ENCODE data around the gene RTBDN. TPM values are rescaled to one million over a fixed set of nuclear protein-coding genes. Genes with fewer than 3 reads are reported as not detected.

The RTBDN gene
- total RNA-seq, 4 donors from 2014 or later, result not detected

- Histone ChIP-seq H3K27me3 (no peaks in the 10 kb centered on the region), H3K36me3 (no peaks in the 10 kb centered on the region), H3K9me3 (no peaks in the 10 kb centered on the region), H3K27ac (peak overlapping the region; percentile 97 to 99 (median 98)), H3K4me1 (peaks cover 32 to 65% (median 62%) of the 10 kb centered on the region in 4 donors), H3K4me3 (peak overlapping the region; percentile 17 to 90 (median 87))
- in situ Hi-C loops (cut with MboI; ENCODE audit: low pct_ligation_motif_present in 1 of 4, low pct_unique_long_range_greater_than_20kb in 1 of 4, low sequenced_read_pairs in 3 of 4), result no loop called here
- DNase-seq, result no peak
- intact Hi-C loops (cut with DNase I; ENCODE audit: low total_unique reads), result loop anchor here (10.0 kb wide), 1 partner anchor 366 kb away; the partner anchor contains the start of genes IER2 and STX10
- TF ChIP-seq CTCF (IDR thresholded peaks at IDR 0.05) (no peak), POLR2AphosphoS5 (IDR thresholded peaks at IDR 0.05) (peak in 1 of 3 donors; percentile 61), EP300 (IDR thresholded peaks at IDR 0.05; ENCODE audit: low read depth) (no peak), POLR2A (IDR thresholded peaks at IDR 0.05) (peak; percentile 24)
- WGBS, 2 donors (ENCODE audit: low coverage in 1 of 2), result 0 to 2% methylated on average over 6 to 22 of the region's 46 CpGs
Observed at GRCh38 chr19:12789098-12789903, 45.1 kb downstream of the RTBDN start.

DNA sequence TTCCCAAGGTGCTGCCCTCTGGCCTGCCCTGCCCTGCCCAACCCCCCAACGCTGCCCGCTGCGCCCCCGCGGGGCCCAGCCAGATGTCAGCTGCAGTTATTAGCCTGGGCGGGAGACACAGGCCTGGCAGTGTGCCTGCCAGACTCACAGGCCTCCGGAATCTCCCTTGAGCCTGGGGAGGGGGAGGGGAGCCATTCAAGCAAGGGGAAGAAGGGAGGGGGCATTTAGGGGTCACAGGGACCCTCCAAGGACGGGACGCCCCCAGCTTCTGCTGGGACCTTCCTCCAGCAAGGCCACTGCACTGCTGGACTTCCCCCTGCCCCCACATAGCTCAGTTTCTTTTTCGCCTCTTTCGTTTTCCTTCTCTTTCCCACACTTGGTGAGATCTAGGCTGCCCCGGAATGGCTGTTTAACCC, 45.7 kb downstream of the RTBDN start:
- H3K4me3 ChIP-seq, result peak overlapping the region; percentile 17 to 90 (median 87)
- H3K27me3 ChIP-seq, result no peaks in the 10 kb centered on the region
- H3K27ac ChIP-seq, result peak overlapping the region; percentile 97 to 99 (median 98)
- H3K4me1 ChIP-seq, result peaks cover 37 to 65% (median 64%) of the 10 kb centered on the region in 4 donors
- WGBS, 2 donors (ENCODE audit: low coverage in 1 of 2), result 1 to 4% methylated on average over 5 to 12 of the region's 12 CpGs
- no peaks in the 10 kb centered on the region for H3K36me3 ChIP-seq
- in situ Hi-C loops (cut with MboI; ENCODE audit: low pct_ligation_motif_present in 1 of 4, low pct_unique_long_range_greater_than_20kb in 1 of 4, low sequenced_read_pairs in 3 of 4), result no loop called here
- peak; percentile 89 for DNase-seq
- H3K9me3 ChIP-seq, result no peaks in the 10 kb centered on the region
- TF ChIP-seq POLR2AphosphoS5 (IDR thresholded peaks at IDR 0.05) (peak; percentile 60 to 71 (median 61)), POLR2A (IDR thresholded peaks at IDR 0.05) (peak; percentile 50), CTCF (IDR thresholded peaks at IDR 0.05) (no peak), EP300 (IDR thresholded peaks at IDR 0.05; ENCODE audit: low read depth) (no peak)
- intact Hi-C loops (cut with DNase I; ENCODE audit: low total_unique reads), result loop anchor here (10.0 kb wide), 1 partner anchor 366 kb away; the partner anchor contains the start of genes IER2 and STX10

DNA sequence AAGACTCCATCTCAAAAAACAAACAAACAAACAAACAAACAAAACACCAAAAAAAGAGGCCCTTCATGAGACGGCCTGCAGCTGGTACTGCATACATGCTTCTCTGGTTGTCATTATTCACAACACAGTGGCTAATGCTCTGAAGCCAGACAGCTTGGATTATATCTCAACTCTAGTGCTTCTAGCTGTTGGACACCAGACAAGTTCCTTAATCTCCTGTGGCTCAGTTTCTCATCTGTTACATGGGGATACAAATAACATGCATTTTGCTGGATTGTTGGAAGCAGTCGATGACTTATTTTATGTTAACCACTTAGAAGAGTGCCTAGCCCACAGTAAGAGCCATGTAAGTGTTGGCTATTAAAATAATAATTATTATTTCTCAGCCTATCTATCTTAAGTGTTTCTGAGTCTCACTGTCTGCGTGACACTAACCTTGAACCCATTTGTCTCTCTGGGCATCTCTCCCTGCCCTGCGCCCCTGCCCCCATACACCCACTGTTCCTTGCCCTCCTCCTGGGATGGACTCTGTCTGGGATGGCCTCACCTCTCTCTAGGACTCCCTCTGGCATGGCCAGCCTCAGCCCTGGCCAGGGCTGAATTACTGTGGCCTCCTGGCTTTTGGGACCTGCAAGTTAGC, 46.2 kb downstream of the RTBDN start:
- no peak for DNase-seq
- TF ChIP-seq POLR2A (IDR thresholded peaks at IDR 0.05) (no peak), EP300 (IDR thresholded peaks at IDR 0.05; ENCODE audit: low read depth) (no peak), POLR2AphosphoS5 (IDR thresholded peaks at IDR 0.05) (no peak)
- Histone ChIP-seq H3K9me3 (no peaks in the 10 kb centered on the region), H3K36me3 (no peaks in the 10 kb centered on the region), H3K27me3 (no peaks in the 10 kb centered on the region), H3K4me3 (peak overlapping the region in 2 of 4 donors; percentile 84 to 90), H3K4me1 (peaks cover 42 to 71% (median 69%) of the 10 kb centered on the region in 4 donors), H3K27ac (peak overlapping the region; percentile 97 to 99 (median 98))
- in situ Hi-C loops (cut with MboI; ENCODE audit: low pct_ligation_motif_present in 1 of 4, low pct_unique_long_range_greater_than_20kb in 1 of 4, low sequenced_read_pairs in 3 of 4), result no loop called here
- intact Hi-C loops (cut with DNase I; ENCODE audit: low total_unique reads), result loop anchor here (10.0 kb wide), 1 partner anchor 367 kb away; the partner anchor contains the start of genes IER2 and STX10
- WGBS, 2 donors (ENCODE audit: low coverage in 1 of 2), result 21 to 31% methylated on average over 3 to 4 of the region's 4 CpGs

- TF ChIP-seq CTCF (IDR thresholded peaks at IDR 0.05) (no peak), POLR2A (IDR thresholded peaks at IDR 0.05) (no peak), EP300 (IDR thresholded peaks at IDR 0.05; ENCODE audit: low read depth) (no peak), POLR2AphosphoS5 (IDR thresholded peaks at IDR 0.05) (no peak)
- in situ Hi-C loops (cut with MboI; ENCODE audit: low pct_ligation_motif_present in 1 of 4, low pct_unique_long_range_greater_than_20kb in 1 of 4, low sequenced_read_pairs in 3 of 4), result no loop called here
- H3K36me3 ChIP-seq, result no peaks in the 10 kb centered on the region
- H3K4me1 ChIP-seq, result peaks cover 46 to 77% (median 76%) of the 10 kb centered on the region in 4 donors
- H3K9me3 ChIP-seq, result no peaks in the 10 kb centered on the region
- no peak for DNase-seq
- H3K27me3 ChIP-seq, result no peaks in the 10 kb centered on the region
- H3K27ac ChIP-seq, result peak overlapping the region; percentile 97 to 99 (median 98)
- H3K4me3 ChIP-seq, result no peak overlapping the region
- 63 to 67% methylated on average over 7 to 10 of the region's 10 CpGs for WGBS, 2 donors (ENCODE audit: low coverage in 1 of 2)
- intact Hi-C loops (cut with DNase I; ENCODE audit: low total_unique reads), result loop anchor here (10.0 kb wide), 1 partner anchor 367 kb away; the partner anchor contains the start of genes IER2 and STX10
Observed at GRCh38 chr19:12787458-12787857, 46.9 kb downstream of the RTBDN start.

Data from transverse colon (tissue), 4 donors.